HG03060 (cell line): Measurements from ENCODE around the gene PEX3.

ENCODE experiments used
- ATAC-seq: cut with Tn5 transposase; IDR thresholded peaks from one replicate; pipeline ENCODE4 v1.9.1; 2021; ENCODE audit warnings: low read depth, moderate number of reproducible peaks; ENCODE audit not compliant: unreplicated experiment

The PEX3 gene

DNA sequence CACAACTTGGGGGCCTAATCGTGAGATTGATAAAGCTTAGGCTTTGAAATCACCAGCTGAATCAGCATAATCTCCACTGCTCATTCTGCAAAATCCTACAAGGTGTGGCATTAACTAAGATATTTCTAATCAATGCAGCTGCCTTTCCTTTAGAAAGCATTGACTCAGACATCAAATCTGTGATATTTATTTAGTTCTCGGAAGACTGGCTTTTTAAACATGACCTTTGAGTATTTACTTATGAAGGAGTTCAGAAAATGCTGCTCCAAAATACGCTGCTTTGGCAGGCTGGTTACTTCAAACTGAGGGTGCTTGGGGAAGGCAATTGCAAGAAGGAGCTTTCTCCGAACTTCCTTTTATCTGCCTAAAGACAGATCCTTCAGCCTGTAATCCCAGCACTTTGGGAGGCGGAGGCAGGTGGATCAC, 84.6 kb downstream of the PEX3 start:
- ATAC-seq: no peak

GRCh38 chr6:143536461-143536865, 85.9 kb downstream of the PEX3 start:
- no peak for ATAC-seq

GRCh38 chr6:143536866-143537691, 86.5 kb downstream of the PEX3 start:
- ATAC-seq: no peak

GRCh38 chr6:143538374-143538773, 87.8 kb downstream of the PEX3 start:
- no peak for ATAC-seq

- ATAC-seq: no peak
Measured at GRCh38 chr6:143539106-143539505, 88.5 kb downstream of the PEX3 start.

GRCh38 chr6:143539734-143540133, 89.1 kb downstream of the PEX3 start:
- ATAC-seq: no peak

DNA sequence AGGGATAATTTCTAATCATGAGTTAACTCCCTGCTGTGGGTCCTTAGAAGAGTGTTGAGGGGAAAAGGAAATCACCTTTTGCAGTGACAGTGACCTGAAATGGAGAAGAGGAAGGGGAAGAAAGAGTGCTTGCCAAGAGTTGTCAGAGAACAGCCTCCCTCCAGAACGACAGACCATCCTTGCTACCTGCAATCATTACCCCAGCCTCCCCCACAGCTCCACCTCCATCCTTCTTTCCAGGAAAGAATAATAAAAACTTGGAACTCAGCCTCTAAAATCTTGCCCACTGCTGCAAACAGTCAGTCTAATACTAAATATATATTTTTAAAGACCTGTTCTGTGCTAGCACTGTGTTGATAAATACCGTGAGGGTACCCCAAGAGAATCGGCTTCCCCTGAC, 89.6 kb downstream of the PEX3 start:
- no peak for ATAC-seq
